ENCODE data around the gene GRM4.

The GRM4 gene

GRCh38 chr6:34067814-34068213, 78.1 kb downstream of the GRM4 start:
- peaks cover 2% of the 10 kb centered on the region for H3K4me1 ChIP-seq (ENCODE audit: control insufficient read depth, insufficient read depth, low read depth, low read length)
- no peak overlapping the region for H2AFZ ChIP-seq (ENCODE audit: low read depth, low read length)
- H3K79me1 ChIP-seq (replicated peaks; ENCODE audit: low read length, poor library complexity, severe bottlenecking): no peaks in the 10 kb centered on the region
- no peak overlapping the region for H3K4me3 ChIP-seq (ENCODE audit: insufficient read depth in 1 of 2, low read depth in 1 of 2, low read length in 2 of 2)
- no peak overlapping the region for H2AK5ac ChIP-seq (ENCODE audit: low read length, severe bottlenecking)
- no peak overlapping the region for H2BK120ac ChIP-seq (ENCODE audit: low read depth, low read length)
- no peak overlapping the region for H3K4me2 ChIP-seq (ENCODE audit: low read length, poor library complexity, severe bottlenecking)
- no peak overlapping the region for H3K18ac ChIP-seq (ENCODE audit: low read depth in 1 of 2, low read length in 2 of 2)
- DNase-seq: no peak
- H4K8ac ChIP-seq (ENCODE audit: low read length): no peak overlapping the region
- no peak overlapping the region for H3K4ac ChIP-seq (ENCODE audit: low read depth in 1 of 2, low read length in 2 of 2)
- H2BK12ac ChIP-seq (ENCODE audit: low read length in 2 of 2): no peak overlapping the region
- no peak overlapping the region for H3K23ac ChIP-seq (ENCODE audit: low read length in 2 of 2)
- 82% methylated on average over 13 of the region's 13 CpGs for WGBS
- no peaks in the 10 kb centered on the region for H3K9me3 ChIP-seq (ENCODE audit: control insufficient read depth, low read length)
- H3K27me3 ChIP-seq (ENCODE audit: control insufficient read depth in 1 of 2, insufficient read depth in 1 of 2, low read length in 2 of 2): peaks cover 48 to 75% of the 10 kb centered on the region in 2 experiments
- no peak overlapping the region for H3K14ac ChIP-seq (ENCODE audit: low read length in 2 of 2)
- no peak overlapping the region for H2BK5ac ChIP-seq (ENCODE audit: low read depth, low read length, poor library complexity, severe bottlenecking)
- no peak overlapping the region for H3K27ac ChIP-seq (ENCODE audit: low read length, poor library complexity, severe bottlenecking)
- no peak overlapping the region for H4K91ac ChIP-seq (ENCODE audit: low read length)
- H3K36me3 ChIP-seq (ENCODE audit: control insufficient read depth in 1 of 2, insufficient read depth in 2 of 2, low read depth in 1 of 2, low read length in 2 of 2): no peaks in the 10 kb centered on the region
- no peak overlapping the region for H3K9ac ChIP-seq (ENCODE audit: low read length)
- no peak overlapping the region for H2BK15ac ChIP-seq (ENCODE audit: low read depth, poor library complexity, severe bottlenecking)

DNA sequence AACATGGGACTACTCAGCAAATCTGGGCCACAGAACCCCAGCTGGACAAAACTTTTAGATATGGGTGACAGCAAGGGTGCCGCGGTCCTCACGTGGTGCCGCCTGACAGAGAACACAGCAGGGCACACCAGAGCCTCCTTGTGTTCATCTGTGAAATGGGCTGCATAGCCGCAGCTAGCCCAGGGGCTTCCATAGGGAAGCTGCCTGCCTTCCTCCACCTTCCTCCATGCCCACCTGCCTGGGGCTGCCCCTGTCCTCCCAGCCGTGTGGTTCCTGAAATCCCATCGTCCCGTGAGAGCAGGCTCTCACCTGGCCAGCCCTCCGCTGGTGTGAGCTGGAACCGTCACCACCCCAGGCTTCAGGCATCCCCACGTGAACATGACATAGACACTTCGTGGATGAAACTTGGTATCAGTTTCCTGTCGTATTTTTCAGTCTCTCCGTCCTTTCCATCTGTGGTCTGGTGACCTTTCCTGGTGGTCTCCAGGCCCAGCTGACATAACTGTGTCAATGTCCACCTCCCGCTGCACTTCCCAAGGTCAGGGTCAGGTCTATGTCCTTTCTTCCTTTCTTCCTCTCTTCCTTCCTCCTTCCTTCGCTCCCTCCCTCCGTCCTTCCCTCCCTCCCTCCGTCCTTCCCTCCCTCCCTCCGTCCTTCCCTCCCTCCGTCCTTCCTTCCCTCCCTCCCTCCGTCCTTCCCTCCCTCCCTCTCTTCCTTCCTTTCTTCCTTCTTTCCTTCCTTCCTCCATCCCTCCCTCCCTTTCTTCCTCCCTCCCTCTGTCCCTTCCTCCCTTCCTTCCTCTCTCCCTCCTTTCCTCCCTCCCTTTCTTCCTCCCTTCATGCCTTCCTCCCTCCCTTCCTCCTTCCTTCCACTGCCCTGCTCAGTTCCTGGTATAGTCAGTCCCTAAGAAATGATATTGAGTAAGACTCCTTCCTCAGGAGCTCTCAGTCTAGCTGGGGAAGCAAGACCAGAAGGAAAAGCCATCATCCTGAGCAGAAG, 78.8 kb downstream of the GRM4 start:
- Histone ChIP-seq H2AFZ (ENCODE audit: low read depth, low read length) (no peak overlapping the region), H3K14ac (ENCODE audit: low read length in 2 of 2) (no peak overlapping the region), H3K4me2 (ENCODE audit: low read length, poor library complexity, severe bottlenecking) (no peak overlapping the region)

DNA sequence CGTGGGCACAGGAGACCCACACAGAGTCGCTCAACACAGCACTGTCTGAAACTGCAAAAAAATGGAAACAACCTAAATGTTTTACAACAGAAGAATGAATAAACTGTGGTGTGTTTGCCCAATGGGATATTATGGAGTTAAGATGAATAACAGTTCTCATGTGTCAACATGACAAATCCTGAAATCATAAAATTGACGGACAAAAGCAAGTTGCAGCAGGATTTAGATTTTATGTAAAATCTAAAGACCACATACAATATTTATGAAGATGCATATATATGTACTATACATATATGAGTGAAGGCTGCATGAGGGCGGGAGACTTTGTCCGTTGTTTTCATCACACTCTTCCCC, 79.7 kb downstream of the GRM4 start:
- Histone ChIP-seq H3K9ac (ENCODE audit: low read length) (no peak overlapping the region), H3K4ac (ENCODE audit: low read depth in 1 of 2, low read length in 2 of 2) (no peak overlapping the region), H2BK120ac (ENCODE audit: low read depth, low read length) (no peak overlapping the region), H3K4me1 (ENCODE audit: control insufficient read depth, insufficient read depth, low read depth, low read length) (no peaks in the 10 kb centered on the region), H3K23ac (ENCODE audit: low read length in 2 of 2) (no peak overlapping the region), H4K8ac (ENCODE audit: low read length) (no peak overlapping the region), H2BK15ac (ENCODE audit: low read depth, poor library complexity, severe bottlenecking) (no peak overlapping the region), H3K4me3 (ENCODE audit: insufficient read depth in 1 of 2, low read depth in 1 of 2, low read length in 2 of 2) (no peak overlapping the region), H2BK12ac (ENCODE audit: low read length in 2 of 2) (no peak overlapping the region), H2BK5ac (ENCODE audit: low read depth, low read length, poor library complexity, severe bottlenecking) (no peak overlapping the region), H3K14ac (ENCODE audit: low read length in 2 of 2) (no peak overlapping the region), H3K27me3 (ENCODE audit: control insufficient read depth in 1 of 2, insufficient read depth in 1 of 2, low read length in 2 of 2) (peaks cover 51 to 91% of the 10 kb centered on the region in 2 experiments), H3K36me3 (ENCODE audit: control insufficient read depth in 1 of 2, insufficient read depth in 2 of 2, low read depth in 1 of 2, low read length in 2 of 2) (no peaks in the 10 kb centered on the region), H3K27ac (ENCODE audit: low read length, poor library complexity, severe bottlenecking) (no peak overlapping the region), H3K79me1 (replicated peaks; ENCODE audit: low read length, poor library complexity, severe bottlenecking) (no peaks in the 10 kb centered on the region), H3K18ac (ENCODE audit: low read depth in 1 of 2, low read length in 2 of 2) (no peak overlapping the region), H2AK5ac (ENCODE audit: low read length, severe bottlenecking) (no peak overlapping the region), H4K91ac (ENCODE audit: low read length) (no peak overlapping the region), H3K9me3 (ENCODE audit: control insufficient read depth, low read length) (no peaks in the 10 kb centered on the region), H3K4me2 (ENCODE audit: low read length, poor library complexity, severe bottlenecking) (no peak overlapping the region), H2AFZ (ENCODE audit: low read depth, low read length) (no peak overlapping the region)
- no peak for DNase-seq
- WGBS: 71% methylated on average over 2 of the region's 5 CpGs

More for the DNA sequence above, 78.8 kb downstream of the GRM4 start:
- Histone ChIP-seq H2BK5ac (ENCODE audit: low read depth, low read length, poor library complexity, severe bottlenecking) (no peak overlapping the region), H3K23ac (ENCODE audit: low read length in 2 of 2) (no peak overlapping the region), H3K4ac (ENCODE audit: low read depth in 1 of 2, low read length in 2 of 2) (no peak overlapping the region), H2AK5ac (ENCODE audit: low read length, severe bottlenecking) (no peak overlapping the region), H2BK12ac (ENCODE audit: low read length in 2 of 2) (no peak overlapping the region), H3K4me1 (ENCODE audit: control insufficient read depth, insufficient read depth, low read depth, low read length) (no peaks in the 10 kb centered on the region), H4K91ac (ENCODE audit: low read length) (no peak overlapping the region), H3K27me3 (ENCODE audit: control insufficient read depth in 1 of 2, insufficient read depth in 1 of 2, low read length in 2 of 2) (peaks cover 50 to 82% of the 10 kb centered on the region in 2 experiments), H4K8ac (ENCODE audit: low read length) (no peak overlapping the region), H3K18ac (ENCODE audit: low read depth in 1 of 2, low read length in 2 of 2) (no peak overlapping the region), H3K9ac (ENCODE audit: low read length) (no peak overlapping the region), H3K36me3 (ENCODE audit: control insufficient read depth in 1 of 2, insufficient read depth in 2 of 2, low read depth in 1 of 2, low read length in 2 of 2) (no peaks in the 10 kb centered on the region), H3K79me1 (replicated peaks; ENCODE audit: low read length, poor library complexity, severe bottlenecking) (no peaks in the 10 kb centered on the region), H3K27ac (ENCODE audit: low read length, poor library complexity, severe bottlenecking) (no peak overlapping the region), H3K4me3 (ENCODE audit: insufficient read depth in 1 of 2, low read depth in 1 of 2, low read length in 2 of 2) (no peak overlapping the region), H3K9me3 (ENCODE audit: control insufficient read depth, low read length) (no peaks in the 10 kb centered on the region), H2BK15ac (ENCODE audit: low read depth, poor library complexity, severe bottlenecking) (no peak overlapping the region), H2BK120ac (ENCODE audit: low read depth, low read length) (no peak overlapping the region)
- 82% methylated on average over 21 of the region's 21 CpGs for WGBS
- no peak for DNase-seq

GRCh38 chr6:34065466-34066217, 80.2 kb downstream of the GRM4 start:
- no peak overlapping the region for H3K23ac ChIP-seq (ENCODE audit: low read length in 2 of 2)
- no peaks in the 10 kb centered on the region for H3K4me1 ChIP-seq (ENCODE audit: control insufficient read depth, insufficient read depth, low read depth, low read length)
- H3K4ac ChIP-seq (ENCODE audit: low read depth in 1 of 2, low read length in 2 of 2): no peak overlapping the region
- H3K27ac ChIP-seq (ENCODE audit: low read length, poor library complexity, severe bottlenecking): no peak overlapping the region
- no peaks in the 10 kb centered on the region for H3K79me1 ChIP-seq (replicated peaks; ENCODE audit: low read length, poor library complexity, severe bottlenecking)
- no peak overlapping the region for H2BK12ac ChIP-seq (ENCODE audit: low read length in 2 of 2)
- H2AK5ac ChIP-seq (ENCODE audit: low read length, severe bottlenecking): no peak overlapping the region
- no peak overlapping the region for H3K4me3 ChIP-seq (ENCODE audit: insufficient read depth in 1 of 2, low read depth in 1 of 2, low read length in 2 of 2)
- no peak overlapping the region for H3K14ac ChIP-seq (ENCODE audit: low read length in 2 of 2)
- no peak for DNase-seq
- H4K8ac ChIP-seq (ENCODE audit: low read length): no peak overlapping the region
- H2AFZ ChIP-seq (ENCODE audit: low read depth, low read length): no peak overlapping the region
- H3K9me3 ChIP-seq (ENCODE audit: control insufficient read depth, low read length): no peaks in the 10 kb centered on the region
- no peaks in the 10 kb centered on the region for H3K36me3 ChIP-seq (ENCODE audit: control insufficient read depth in 1 of 2, insufficient read depth in 2 of 2, low read depth in 1 of 2, low read length in 2 of 2)
- H4K91ac ChIP-seq (ENCODE audit: low read length): no peak overlapping the region
- peaks cover 57 to 97% of the 10 kb centered on the region in 2 experiments for H3K27me3 ChIP-seq (ENCODE audit: control insufficient read depth in 1 of 2, insufficient read depth in 1 of 2, low read length in 2 of 2)
- no peak overlapping the region for H3K9ac ChIP-seq (ENCODE audit: low read length)
- H3K18ac ChIP-seq (ENCODE audit: low read depth in 1 of 2, low read length in 2 of 2): no peak overlapping the region
- no peak overlapping the region for H3K4me2 ChIP-seq (ENCODE audit: low read length, poor library complexity, severe bottlenecking)
- H2BK15ac ChIP-seq (ENCODE audit: low read depth, poor library complexity, severe bottlenecking): no peak overlapping the region
- no peak overlapping the region for H2BK120ac ChIP-seq (ENCODE audit: low read depth, low read length)
- H2BK5ac ChIP-seq (ENCODE audit: low read depth, low read length, poor library complexity, severe bottlenecking): no peak overlapping the region
- WGBS: 79% methylated on average over 24 of the region's 24 CpGs

All from mesenchymal stem cell (in vitro differentiated cells and primary cell).